A549 treated with AZD9567 at 1 μM for 4 hours (cell line): ENCODE results near the gene KIAA0408. TPM values are rescaled to one million over a fixed set of nuclear protein-coding genes. Genes with fewer than 3 reads are reported as not detected.

ENCODE experiments used
- total RNA-seq: library from RNA; stranded (reverse); fragments of 200-300 nt; extraction: Qiagen RNA extraction; gene quantifications from 5 replicates; pipeline ENCODE4 v1.2.3, GENCODE V29; 2022; ENCODE audit not compliant: insufficient read depth

Gene KIAA0408
- total RNA-seq, result 5.5 to 10.8 TPM (median 5.8 TPM) in 5 replicates

DNA sequence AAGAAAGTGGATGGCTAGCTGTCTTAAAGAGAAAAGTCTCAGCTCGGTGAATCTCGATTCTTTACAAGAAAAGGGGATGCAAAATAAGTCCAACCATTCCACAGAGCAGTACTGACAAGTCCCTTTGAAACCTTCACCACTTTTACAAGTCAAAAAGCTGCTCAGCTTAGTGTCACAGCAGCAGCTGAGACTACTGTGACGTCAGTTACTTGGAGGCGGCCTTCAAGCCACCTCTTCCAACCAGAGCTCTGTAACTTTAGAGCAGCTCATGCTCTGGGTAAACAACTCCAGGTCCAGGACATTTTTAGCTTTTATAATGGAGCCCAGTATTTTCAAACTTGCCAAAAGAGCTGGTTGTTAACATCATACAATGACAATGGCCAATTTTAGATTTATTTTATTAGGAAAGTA lies at the start of gene KIAA0408:
Gene KIAA0408, minus strand, starts transcription at position 159 of the 411 bp plus-strand sequence. CDS start 5,408 bp downstream, outside the sequence.

Other genes with a start within 250 kb of the KIAA0408 start
- 11.3 to 14.9 TPM (median 11.5 TPM) in 5 replicates for gene RNF146, start 192.5 kb downstream of the KIAA0408 start, total RNA-seq
- 33.9 to 67.4 TPM (median 35.1 TPM) in 5 replicates for gene ECHDC1, start 115.8 kb downstream of the KIAA0408 start, total RNA-seq
- gene C6orf58, start 117.8 kb upstream of the KIAA0408 start, total RNA-seq, result 0.10 to 0.31 TPM (median 0.15 TPM) in 3 of 5 replicates, not detected in the others